T-cell (primary cell): ENCODE results near the gene PARD3. TPM values are rescaled to one million over a fixed set of nuclear protein-coding genes. Genes with fewer than 3 reads are reported as not detected.

ENCODE experiments used
- ATAC-seq, 4 experiments: fragments of 200-7000 bp in 3 of 4; fragments of 150-1000 bp in 1 of 4; cut with Tn5 transposase; replicated peaks in 1 of 4; 1 replicate in 3 of 4; 2 replicates in 1 of 4; pipeline ENCODE4 v1.10.0; 2021; ENCODE audit warnings: moderate library complexity in 3 of 4, mild to moderate bottlenecking in 2 of 4, moderate number of reproducible peaks in 1 of 4
- CTCF ChIA-PET, 2 donors: fragments of 300-600 bp; sonication (Branson Sonifier 250); formaldehyde crosslinking; loops; one replicate each; lab custom pipeline; 2022; ENCODE audit warnings: antibody characterized with exemption in 2 of 2; lab: Charles Lee
- POLR2A ChIA-PET, 2 donors: fragments of 300-600 bp; sonication (Branson Sonifier 250); formaldehyde crosslinking; loops; one replicate each; lab custom pipeline; 2022; ENCODE audit warnings: antibody characterized with exemption in 2 of 2; lab: Charles Lee
- DNase-seq, 35 experiments: peaks; one replicate each; pipeline versions ENCODE4 v3.0.0 to v3.0.0-alpha.2; 2013 to 2023
- H3K27ac ChIP-seq: one replicate; pipeline ENCODE4 v1.5.1; 2013; ENCODE audit warnings: low read length
- H3K27me3 ChIP-seq, 2 experiments: replicated peaks in 1 of 2; 1 replicate in 1 of 2; 2 replicates in 1 of 2; pipeline versions ENCODE4 v1.6.1 to v1.7.0; 2013; ENCODE audit warnings: low read length in 1 of 2, mixed read lengths in 1 of 2; ENCODE audit not compliant: control insufficient read depth in 2 of 2, insufficient read depth in 2 of 2; ENCODE audit errors: extremely low read depth in 1 of 2
- H3K36me3 ChIP-seq, 2 donors: 1 replicate in 1 of 2; 2 replicates in 1 of 2; pipeline versions ENCODE4 v1.6.1 to v1.7.0; 2013; ENCODE audit warnings: low read length in 1 of 2; ENCODE audit not compliant: control insufficient read depth in 2 of 2, insufficient read depth in 1 of 2; ENCODE audit errors: extremely low read depth in 1 of 2
- H3K4me1 ChIP-seq, 2 experiments: 1 replicate in 1 of 2; 2 replicates in 1 of 2; pipeline versions ENCODE4 v1.6.1 to v1.7.0; 2013; ENCODE audit warnings: low read length in 2 of 2, mixed read lengths in 1 of 2; ENCODE audit not compliant: insufficient read depth in 2 of 2, control insufficient read depth in 1 of 2; ENCODE audit errors: extremely low read depth in 1 of 2
- H3K4me3 ChIP-seq, 2 donors: 1 replicate in 1 of 2; 2 replicates in 1 of 2; pipeline versions ENCODE4 v1.5.1 to v1.7.0; 2013; ENCODE audit warnings: mild to moderate bottlenecking in 2 of 2, low read length in 1 of 2, moderate library complexity in 1 of 2; ENCODE audit not compliant: control insufficient read depth in 1 of 2; ENCODE audit errors: extremely low read depth in 1 of 2
- H3K9me3 ChIP-seq: 2 replicates; pipeline ENCODE4 v1.7.0; 2013
- H3K27ac Mint-ChIP-seq, 2 donors: one replicate each; pipeline ENCODE4 v1.8.0; 2020 to 2021; ENCODE audit warnings: mild to moderate bottlenecking in 2 of 2, mixed read lengths in 2 of 2
- H3K27me3 Mint-ChIP-seq, 2 donors: one replicate each; pipeline ENCODE4 v1.8.0; 2021 to 2022; ENCODE audit warnings: mixed read lengths in 2 of 2
- H3K36me3 Mint-ChIP-seq: one replicate; pipeline ENCODE4 v1.8.0; 2021; ENCODE audit warnings: mixed read lengths
- H3K4me1 Mint-ChIP-seq, 3 donors: one replicate each; pipeline ENCODE4 v1.8.0; 2020 to 2022; ENCODE audit warnings: mixed read lengths in 3 of 3, mild to moderate bottlenecking in 1 of 3
- H3K4me3 Mint-ChIP-seq, 3 donors: one replicate each; pipeline ENCODE4 v1.8.0; 2020 to 2022; ENCODE audit warnings: mild to moderate bottlenecking in 3 of 3, mixed read lengths in 3 of 3, moderate library complexity in 3 of 3
- H3K9me3 Mint-ChIP-seq, 3 donors: one replicate each; pipeline ENCODE4 v1.8.0; 2020 to 2022; ENCODE audit warnings: mixed read lengths in 3 of 3
- WGBS: methylation state at CpG from one replicate; pipeline ENCODE4 v1.1.5; 2013; ENCODE audit warnings: missing lambda C conversion rate; ENCODE audit not compliant: insufficient coverage; 5-methylcytosine and 5-hydroxymethylcytosine counted together
- total RNA-seq, 35 experiments: library from RNA in 6 of 35; stranded (reverse) in 6 of 35; fragments of 120-200 nt in 1 of 35; gene quantifications; one replicate each; pipeline versions ENCODE4 v1.2.1 to v1.2.4 and lab custom pipeline; 2013 to 2026

PARD3 gene
- total RNA-seq, 5 donors from 2014 or later (not counting 1 experiment from before 2014, with no cell fraction given) = 0.36 to 0.92 (median 0.65) TPM

GRCh38 chr10:34195364-34196057 lies 619.6 kb downstream of the PARD3 start:
- Mint-ChIP-seq H3K9me3 (no peaks in the 10 kb centered on the region), H3K4me3 (no peak overlapping the region), H3K27ac (no peak overlapping the region), H3K4me1 (peaks cover 0 to 7% (median 0%) of the 10 kb centered on the region in 3 donors), H3K27me3 (peaks cover 2 to 6% of the 10 kb centered on the region in 2 donors), H3K36me3 (no peaks in the 10 kb centered on the region)
- Histone ChIP-seq H3K27ac (no peak overlapping the region), H3K9me3 (no peaks in the 10 kb centered on the region), H3K4me1 (peaks cover 0 to under 1% of the 10 kb centered on the region in 2 experiments), H3K36me3 (no peaks in the 10 kb centered on the region), H3K4me3 (no peak overlapping the region), H3K27me3 (no peaks in the 10 kb centered on the region)
- 67% methylated on average over 3 of the region's 8 CpGs for WGBS
- POLR2A ChIA-PET = interaction anchor here in 1 of 2 donors (0.7 kb wide), 1 partner anchor 550 kb away, joined by 5 read pairs; no protein-coding TSS in a partner anchor
- DNase-seq (no peak), ATAC-seq (no peak)
- CTCF ChIA-PET = no interaction called here

- Histone ChIP-seq H3K36me3 (no peaks in the 10 kb centered on the region), H3K27me3 (no peaks in the 10 kb centered on the region), H3K4me3 (no peak overlapping the region), H3K27ac (no peak overlapping the region), H3K4me1 (no peaks in the 10 kb centered on the region), H3K9me3 (no peaks in the 10 kb centered on the region)
- POLR2A ChIA-PET = interaction anchor here (0.6 to 0.7 kb wide), 2 partner anchors 17 to 1750 kb away, joined by 4 to 7 read pairs; no protein-coding TSS in a partner anchor
- DNase-seq (no peak), ATAC-seq (no peak)
- CTCF ChIA-PET = interaction anchor here in 1 of 2 donors (0.6 kb wide), 1 partner anchor 118 kb away, joined by 7 read pairs; no protein-coding TSS in a partner anchor
- H3K27ac Mint-ChIP-seq = no peak overlapping the region
- H3K27me3 Mint-ChIP-seq = peaks cover under 1 to 6% of the 10 kb centered on the region in 2 donors
- whole genome bisulfite sequencing = 69% methylated on average over 3 of the region's 7 CpGs
- no peaks in the 10 kb centered on the region for H3K9me3 Mint-ChIP-seq
- peaks cover 0 to 3% (median 0%) of the 10 kb centered on the region in 3 donors for H3K4me1 Mint-ChIP-seq
- no peaks in the 10 kb centered on the region for H3K36me3 Mint-ChIP-seq
- no peak overlapping the region for H3K4me3 Mint-ChIP-seq
Measured at GRCh38 chr10:34193931-34194626, 621.0 kb downstream of the PARD3 start.

- Mint-ChIP-seq H3K27me3 (peaks cover 0 to 6% of the 10 kb centered on the region in 2 donors), H3K36me3 (no peaks in the 10 kb centered on the region), H3K4me3 (no peak overlapping the region), H3K9me3 (no peaks in the 10 kb centered on the region), H3K27ac (no peak overlapping the region), H3K4me1 (peaks cover 0 to 3% (median 0%) of the 10 kb centered on the region in 3 donors)
- Histone ChIP-seq H3K9me3 (no peaks in the 10 kb centered on the region), H3K27ac (no peak overlapping the region), H3K4me3 (no peak overlapping the region), H3K36me3 (no peaks in the 10 kb centered on the region), H3K4me1 (no peaks in the 10 kb centered on the region), H3K27me3 (no peaks in the 10 kb centered on the region)
- ATAC-seq (no peak), DNase-seq (no peak)
- WGBS = no CpG with 5 or more reads among the region's 5 CpGs
- ChIA-PET POLR2A (interaction anchor here in 1 of 2 donors (0.6 kb wide), 1 partner anchor 197 kb away, joined by 7 read pairs; no protein-coding TSS in a partner anchor), CTCF (no interaction called here)
Measured at GRCh38 chr10:34192646-34193045, 622.5 kb downstream of the PARD3 start.

GRCh38 chr10:34191406-34191805 lies 623.7 kb downstream of the PARD3 start:
- H3K27ac Mint-ChIP-seq = no peak overlapping the region
- POLR2A ChIA-PET = no interaction called here

GRCh38 chr10:34190580-34190979 lies 624.5 kb downstream of the PARD3 start:
- ChIA-PET CTCF (no interaction called here), POLR2A (no interaction called here)
- Mint-ChIP-seq H3K9me3 (no peaks in the 10 kb centered on the region), H3K27me3 (peaks cover 0 to 6% of the 10 kb centered on the region in 2 donors), H3K27ac (no peak overlapping the region), H3K36me3 (no peaks in the 10 kb centered on the region), H3K4me1 (peaks cover 0 to 5% (median 0%) of the 10 kb centered on the region in 3 donors), H3K4me3 (no peak overlapping the region)
- 80% methylated on average over 5 of the region's 7 CpGs for WGBS
- ATAC-seq = no peak
- no peaks in the 10 kb centered on the region for H3K9me3 ChIP-seq
- no peak for DNase-seq
- H3K36me3 ChIP-seq = no peaks in the 10 kb centered on the region
- H3K4me1 ChIP-seq = no peaks in the 10 kb centered on the region
- H3K4me3 ChIP-seq = no peak overlapping the region
- H3K27me3 ChIP-seq = no peaks in the 10 kb centered on the region
- no peak overlapping the region for H3K27ac ChIP-seq

More at GRCh38 chr10:34191406-34191805, 623.7 kb downstream of the PARD3 start:
- H3K4me1 ChIP-seq = no peaks in the 10 kb centered on the region
- H3K4me3 ChIP-seq = no peak overlapping the region
- H3K36me3 ChIP-seq = no peaks in the 10 kb centered on the region
- CTCF ChIA-PET = no interaction called here
- DNase-seq (no peak), ATAC-seq (no peak)
- Mint-ChIP-seq H3K27me3 (peaks cover 0 to 6% of the 10 kb centered on the region in 2 donors), H3K36me3 (no peaks in the 10 kb centered on the region), H3K4me3 (no peak overlapping the region), H3K9me3 (no peaks in the 10 kb centered on the region), H3K4me1 (peaks cover 0 to 3% (median 0%) of the 10 kb centered on the region in 3 donors)
- H3K27me3 ChIP-seq = no peaks in the 10 kb centered on the region
- H3K9me3 ChIP-seq = no peaks in the 10 kb centered on the region
- no peak overlapping the region for H3K27ac ChIP-seq
- no CpG with 5 or more reads among the region's 3 CpGs for WGBS

GRCh38 chr10:34189830-34190229 lies 625.3 kb downstream of the PARD3 start:
- no peak overlapping the region for H3K27ac Mint-ChIP-seq
- POLR2A ChIA-PET = no interaction called here
- DNase-seq = no peak

More at GRCh38 chr10:34189830-34190229, 625.3 kb downstream of the PARD3 start:
- no peak overlapping the region for H3K4me3 ChIP-seq
- H3K4me3 Mint-ChIP-seq = no peak overlapping the region
- WGBS = no CpG with 5 or more reads among the region's 1 CpG
- peaks cover 0 to 9% (median 0%) of the 10 kb centered on the region in 3 donors for H3K4me1 Mint-ChIP-seq
- H3K36me3 ChIP-seq = no peaks in the 10 kb centered on the region
- CTCF ChIA-PET = no interaction called here
- H3K27me3 Mint-ChIP-seq = peaks cover 0 to 6% of the 10 kb centered on the region in 2 donors
- H3K27ac ChIP-seq = no peak overlapping the region
- no peaks in the 10 kb centered on the region for H3K4me1 ChIP-seq
- no peaks in the 10 kb centered on the region for H3K9me3 ChIP-seq
- H3K27me3 ChIP-seq = no peaks in the 10 kb centered on the region
- no peak for ATAC-seq
- no peaks in the 10 kb centered on the region for H3K36me3 Mint-ChIP-seq
- H3K9me3 Mint-ChIP-seq = no peaks in the 10 kb centered on the region
